ENCODE results near the gene PDE12. TPM values are rescaled to one million over a fixed set of nuclear protein-coding genes. Genes with fewer than 3 reads are reported as not detected.

PDE12 gene
- total and polyA plus RNA-seq, 2 of the 13 experiments (the other 11 are each of a cell fraction or from before 2014, with no cell fraction given), result 9.0 to 17.8 TPM

- ATAC-seq (peak; percentile 38; the same call in 1 of the 3 replicates), FAIRE-seq (no peak), DNase-seq (ENCODE audit: low spot score) (no peak)
- no peak overlapping the region for H3K27ac ChIP-seq (ENCODE audit: extremely low read length, insufficient read depth, low read length)
- no peaks in the 10 kb centered on the region for H3K9me3 ChIP-seq (ENCODE audit: low read length)
- no peak overlapping the region for H3K4me2 ChIP-seq (ENCODE audit: low read depth, low read length)
- H3K4me3 ChIP-seq (replicated peaks in 1 of 3; ENCODE audit: insufficient read depth in 1 of 3, low read depth in 2 of 3, low read length in 3 of 3), result no peak overlapping the region
- no peak overlapping the region for H3K9ac ChIP-seq (ENCODE audit: insufficient read depth, low read depth, low read length)
- 0 out of 2 replicates have a peak, but pooled peaks cover 7% of the 10 kb centered on the region for H3K4me1 ChIP-seq (ENCODE audit: insufficient read depth, low read length)
- in situ Hi-C loops (cut with HindIII; ENCODE audit: extremely low pct_ligation_motif_present, low pct_unique_long_range_greater_than_20kb), result no loop called here
- H3K27me3 ChIP-seq (ENCODE audit: control insufficient read depth in 1 of 2, insufficient read depth in 2 of 2, low read length in 2 of 2), result no peaks in the 10 kb centered on the region
- BruUV-seq (replicated peaks), result no TSS peak
- no peak overlapping the region for H2AFZ ChIP-seq (ENCODE audit: low read length)
- no peaks in the 10 kb centered on the region for H3K79me2 ChIP-seq (ENCODE audit: insufficient read depth, low read length)
- ChIA-PET CTCF (ENCODE audit: low intra/inter-chr PET ratio, low total read pairs) (no interaction called here), POLR2A (no interaction called here)
- no peaks in the 10 kb centered on the region for H4K20me1 ChIP-seq (ENCODE audit: insufficient read depth, low read length)
- H3K36me3 ChIP-seq (replicated peaks in 1 of 2; ENCODE audit: control insufficient read depth in 1 of 2, insufficient read depth in 2 of 2, low read length in 2 of 2), result no peaks in the 10 kb centered on the region
- TF ChIP-seq, protein P1, sequence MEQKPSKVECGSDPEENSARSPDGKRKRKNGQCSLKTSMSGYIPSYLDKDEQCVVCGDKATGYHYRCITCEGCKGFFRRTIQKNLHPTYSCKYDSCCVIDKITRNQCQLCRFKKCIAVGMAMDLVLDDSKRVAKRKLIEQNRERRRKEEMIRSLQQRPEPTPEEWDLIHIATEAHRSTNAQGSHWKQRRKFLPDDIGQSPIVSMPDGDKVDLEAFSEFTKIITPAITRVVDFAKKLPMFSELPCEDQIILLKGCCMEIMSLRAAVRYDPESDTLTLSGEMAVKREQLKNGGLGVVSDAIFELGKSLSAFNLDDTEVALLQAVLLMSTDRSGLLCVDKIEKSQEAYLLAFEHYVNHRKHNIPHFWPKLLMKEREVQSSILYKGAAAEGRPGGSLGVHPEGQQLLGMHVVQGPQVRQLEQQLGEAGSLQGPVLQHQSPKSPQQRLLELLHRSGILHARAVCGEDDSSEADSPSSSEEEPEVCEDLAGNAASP (CRISPR knock-in tag; IDR thresholded peaks at IDR 0.05; ENCODE audit: borderline replicate concordance), result no peak
- TF ChIP-seq ZNF350 (CRISPR knock-in tag; IDR thresholded peaks at IDR 0.05; ENCODE audit: borderline replicate concordance, low read depth), result no peak
- no peak for TF ChIP-seq HOXA3 (CRISPR knock-in tag; IDR thresholded peaks at IDR 0.05)
- TF ChIP-seq FOSL2 (CRISPR knock-in tag; IDR thresholded peaks at IDR 0.05), result no peak
- TF ChIP-seq ZMYM4 (CRISPR knock-in tag; IDR thresholded peaks at IDR 0.05), result no peak
- intact Hi-C loops (cut with micrococcal nuclease; ENCODE audit: unreplicated experiment), result no loop called here
Observed at GRCh38 chr3:57530071-57530608, 25.9 kb upstream of the PDE12 start.

DNA sequence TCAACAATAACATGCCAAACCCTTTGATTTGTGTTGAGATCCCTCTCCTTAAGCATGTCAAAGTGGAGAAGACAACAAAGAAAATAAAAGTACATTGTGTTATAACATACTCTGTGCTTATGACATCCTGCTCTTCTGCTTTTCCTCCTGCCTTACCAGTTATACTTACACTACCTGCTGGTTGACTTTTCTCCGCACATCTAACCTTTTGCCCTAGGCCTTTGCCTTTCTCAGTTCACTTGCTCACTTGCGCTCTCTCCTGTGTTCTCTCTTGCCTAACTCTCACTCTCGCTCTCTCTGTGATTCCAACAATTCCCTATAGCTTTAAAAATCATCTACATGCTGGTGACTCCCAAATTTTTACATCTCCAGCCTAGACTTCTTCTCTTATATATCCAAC lies 17.6 kb upstream of the PDE12 start:
- no TSS peak for BruUV-seq (replicated peaks)
- H3K4me2 ChIP-seq (ENCODE audit: low read depth, low read length), result no peak overlapping the region
- POLR2A ChIA-PET, result no interaction called here
- CTCF ChIA-PET (ENCODE audit: low intra/inter-chr PET ratio, low total read pairs), result no interaction called here
- no peaks in the 10 kb centered on the region for H3K27me3 ChIP-seq (ENCODE audit: control insufficient read depth in 1 of 2, insufficient read depth in 2 of 2, low read length in 2 of 2)
- no peak overlapping the region for H3K4me3 ChIP-seq (replicated peaks in 1 of 3; ENCODE audit: insufficient read depth in 1 of 3, low read depth in 2 of 3, low read length in 3 of 3)
- H3K27ac ChIP-seq (ENCODE audit: extremely low read length, insufficient read depth, low read length), result no peak overlapping the region
- in situ Hi-C loops (cut with HindIII; ENCODE audit: extremely low pct_ligation_motif_present, low pct_unique_long_range_greater_than_20kb), result no loop called here
- H4K20me1 ChIP-seq (ENCODE audit: insufficient read depth, low read length), result no peaks in the 10 kb centered on the region
- intact Hi-C loops (cut with micrococcal nuclease; ENCODE audit: unreplicated experiment), result no loop called here
- H3K9me3 ChIP-seq (ENCODE audit: low read length), result no peaks in the 10 kb centered on the region
- TF ChIP-seq ZNF451 (CRISPR knock-in tag; IDR thresholded peaks at IDR 0.05), result no peak
- TF ChIP-seq ZNF713 (CRISPR knock-in tag; IDR thresholded peaks at IDR 0.05), result no peak
- TF ChIP-seq STAG1 (CRISPR knock-in tag; IDR thresholded peaks at IDR 0.05), result peak; percentile 42
- TF ChIP-seq CTCF (CRISPR knock-in tag; IDR thresholded peaks at IDR 0.05), result peak; percentile 29; the same call in 1 of the 2 replicates
- ATAC-seq (peak; percentile 67; the same call in 1 of the 3 replicates), DNase-seq (ENCODE audit: low spot score) (no peak), FAIRE-seq (no peak)
- 0 out of 2 replicates have a peak, but pooled peaks cover 8% of the 10 kb centered on the region for H3K4me1 ChIP-seq (ENCODE audit: insufficient read depth, low read length)
- no peak overlapping the region for H2AFZ ChIP-seq (ENCODE audit: low read length)
- no peaks in the 10 kb centered on the region for H3K79me2 ChIP-seq (ENCODE audit: insufficient read depth, low read length)
- WGBS (ENCODE audit: low lambda C conversion rate), result 15% methylated on average over 3 of the region's 3 CpGs
- no peak overlapping the region for H3K9ac ChIP-seq (ENCODE audit: insufficient read depth, low read depth, low read length)
- no peaks in the 10 kb centered on the region for H3K36me3 ChIP-seq (replicated peaks in 1 of 2; ENCODE audit: control insufficient read depth in 1 of 2, insufficient read depth in 2 of 2, low read length in 2 of 2)

Data from HepG2 (cell line).